Caco-2 (cell line): ENCODE measurements around the gene ZBTB43. TPM values are rescaled to one million over a fixed set of nuclear protein-coding genes. Genes with fewer than 3 reads are reported as not detected.

Source experiments
- BruUV-seq: library from RNA; stranded (reverse); fragments of 400-500 nt; replicated peaks from 2 replicates; lab custom pipeline; 2021; lab: Mats Ljungman, UMichigan
- CTCF ChIA-PET: fragments of 300-600 bp; sonication (Branson Sonifier 250); formaldehyde crosslinking; loops from one replicate; lab custom pipeline; 2022; ENCODE audit warnings: antibody characterized with exemption; lab: Charles Lee
- POLR2A ChIA-PET: fragments of 300-600 bp; sonication (Branson Sonifier 250); formaldehyde crosslinking; loops from one replicate; lab custom pipeline; 2022; ENCODE audit warnings: antibody characterized with exemption; lab: Charles Lee
- DNase-seq, 2 experiments: peaks; one replicate each; pipeline versions ENCODE4 v3.0.0 to v3.0.0-alpha.2; 2020 to 2022
- H3K27me3 ChIP-seq: replicated peaks from 2 replicates; pipeline ENCODE4 v1.6.0; 2011; ENCODE audit warnings: low read length; ENCODE audit not compliant: control insufficient read depth, insufficient read depth
- H3K36me3 ChIP-seq: 2 replicates; pipeline ENCODE4 v1.5.1; 2011; ENCODE audit warnings: low read length; ENCODE audit not compliant: control insufficient read depth, insufficient read depth
- H3K4me1 ChIP-seq: fragments of 250-450 bp; sonication (Bioruptor Pico); 2 replicates; pipeline ENCODE4 v1.5.1; 2020; ENCODE audit warnings: mild to moderate bottlenecking
- H3K4me3 ChIP-seq: 2 replicates; pipeline ENCODE4 v1.5.1; 2011; ENCODE audit warnings: low read depth, mild to moderate bottlenecking, control low read depth, low read length
- H3K9me3 ChIP-seq: fragments of 250-450 bp; sonication (Bioruptor Pico); 2 replicates; pipeline ENCODE4 v1.5.1; 2020; ENCODE audit warnings: mild to moderate bottlenecking, moderate library complexity
- H3K27ac Mint-ChIP-seq: one replicate; pipeline ENCODE4 v1.8.0; 2022; ENCODE audit warnings: mixed read lengths; ENCODE audit not compliant: unreplicated experiment
- H3K27me3 Mint-ChIP-seq: one replicate; pipeline ENCODE4 v1.8.0; 2022; ENCODE audit warnings: mixed read lengths; ENCODE audit not compliant: insufficient read depth, unreplicated experiment
- H3K36me3 Mint-ChIP-seq: one replicate; pipeline ENCODE4 v1.8.0; 2022; ENCODE audit warnings: mild to moderate bottlenecking, mixed read lengths; ENCODE audit not compliant: insufficient read depth, unreplicated experiment
- H3K4me1 Mint-ChIP-seq: one replicate; pipeline ENCODE4 v1.8.0; 2022; ENCODE audit warnings: low read depth, mixed read lengths; ENCODE audit not compliant: unreplicated experiment
- H3K4me3 Mint-ChIP-seq: one replicate; pipeline ENCODE4 v1.8.0; 2022; ENCODE audit warnings: mild to moderate bottlenecking, moderate library complexity, mixed read lengths; ENCODE audit not compliant: unreplicated experiment
- H3K9me3 Mint-ChIP-seq: one replicate; pipeline ENCODE4 v1.8.0; 2022; ENCODE audit warnings: mixed read lengths; ENCODE audit not compliant: unreplicated experiment
- CTCF ChIP-seq, 2 experiments: fragments of 200-600 bp in 1 of 2; IDR thresholded peaks; 1 replicate in 1 of 2; 2 replicates in 1 of 2; pipeline versions ENCODE4 v1.5.1 to v1.8.0; 2011 to 2022; ENCODE audit warnings: antibody characterized with exemption in 1 of 2, control low read depth in 1 of 2, inconsistent platforms in 1 of 2, low read depth in 1 of 2, low read length in 1 of 2, mild to moderate bottlenecking in 1 of 2, moderate library complexity in 1 of 2; ENCODE audit not compliant: insufficient read depth in 1 of 2, severe bottlenecking in 1 of 2, unreplicated experiment in 1 of 2
- intact Hi-C: fragments of 100-400 bp; cut with micrococcal nuclease; formaldehyde crosslinking; loops from one replicate; pipeline ENCODE4 v1.10.0; 2022; ENCODE audit not compliant: unreplicated experiment
- total RNA-seq: library from RNA; stranded (reverse); gene quantifications from 2 replicates; pipeline ENCODE4 v1.2.3, GENCODE V29; 2022

Gene ZBTB43
- total RNA-seq, 1 experiment from 2014 or later: 18.5 TPM

GRCh38 chr9:126860757-126861466 is 56.1 kb downstream of the ZBTB43 start:
- no peaks in the 10 kb centered on the region for H3K36me3 ChIP-seq
- H3K9me3 ChIP-seq: no peaks in the 10 kb centered on the region
- BruUV-seq: no TSS peak
- H3K4me1 Mint-ChIP-seq: peaks cover 16% of the 10 kb centered on the region
- intact Hi-C loops: loop anchor here (1.0 to 2.0 kb wide), 2 partner anchors 24 to 54 kb away; partner anchors contain the start of gene RALGPS1
- no peaks in the 10 kb centered on the region; the same call in 1 of the 2 replicates for H3K4me1 ChIP-seq
- ChIA-PET POLR2A (no interaction called here), CTCF (no interaction called here)
- no peaks in the 10 kb centered on the region for H3K9me3 Mint-ChIP-seq
- DNase-seq: peak in 1 of 2 experiments; percentile 57
- peak overlapping the region; percentile 84 for H3K4me3 ChIP-seq
- peaks cover 18% of the 10 kb centered on the region for H3K36me3 Mint-ChIP-seq
- no peak for TF ChIP-seq CTCF (IDR thresholded peaks at IDR 0.05; ENCODE audit: insufficient read depth in 1 of 2, low read depth in 1 of 2, low read length in 1 of 2, severe bottlenecking in 1 of 2, unreplicated experiment in 1 of 2)
- H3K4me3 Mint-ChIP-seq: peak overlapping the region; percentile 74
- H3K27ac Mint-ChIP-seq: peak overlapping the region; percentile 11
- H3K27me3 ChIP-seq: no peaks in the 10 kb centered on the region
- H3K27me3 Mint-ChIP-seq: no peaks in the 10 kb centered on the region

- Mint-ChIP-seq H3K27ac (peak overlapping the region; percentile 11), H3K27me3 (no peaks in the 10 kb centered on the region), H3K4me3 (peak overlapping the region; percentile 68), H3K9me3 (no peaks in the 10 kb centered on the region), H3K36me3 (peaks cover 26% of the 10 kb centered on the region), H3K4me1 (peaks cover 16% of the 10 kb centered on the region)
- no peak for TF ChIP-seq CTCF (IDR thresholded peaks at IDR 0.05; ENCODE audit: insufficient read depth in 1 of 2, low read depth in 1 of 2, low read length in 1 of 2, severe bottlenecking in 1 of 2, unreplicated experiment in 1 of 2)
- no TSS peak for BruUV-seq
- Histone ChIP-seq H3K36me3 (no peaks in the 10 kb centered on the region), H3K9me3 (no peaks in the 10 kb centered on the region), H3K4me1 (no peaks in the 10 kb centered on the region; the same call in 1 of the 2 replicates), H3K4me3 (peak overlapping the region; percentile 84), H3K27me3 (no peaks in the 10 kb centered on the region)
- DNase-seq: no peak
- intact Hi-C loops: loop anchor here (1.0 to 2.0 kb wide), 2 partner anchors 24 to 53 kb away; partner anchors contain the start of gene RALGPS1
- POLR2A ChIA-PET: interaction anchor here (0.6 kb wide), 1 partner anchor 179 kb away, joined by 4 read pairs; no protein-coding TSS in a partner anchor
- CTCF ChIA-PET: no interaction called here
These were observed 56.9 kb downstream of the ZBTB43 start for GRCh38 chr9:126861707-126862103.

- ChIA-PET POLR2A (interaction anchor here (0.6 kb wide), 1 partner anchor 180 kb away, joined by 4 read pairs; no protein-coding TSS in a partner anchor), CTCF (no interaction called here)
- BruUV-seq: TSS peak; percentile 29
- H3K4me3 Mint-ChIP-seq: peak overlapping the region; percentile 68
- no peaks in the 10 kb centered on the region; the same call in 1 of the 2 replicates for H3K4me1 ChIP-seq
- no peaks in the 10 kb centered on the region for H3K27me3 Mint-ChIP-seq
- H3K4me3 ChIP-seq: peak overlapping the region; percentile 84
- H3K27ac Mint-ChIP-seq: peak overlapping the region; percentile 11
- H3K9me3 Mint-ChIP-seq: no peaks in the 10 kb centered on the region
- no peaks in the 10 kb centered on the region for H3K36me3 ChIP-seq
- peaks cover 16% of the 10 kb centered on the region for H3K4me1 Mint-ChIP-seq
- no peaks in the 10 kb centered on the region for H3K27me3 ChIP-seq
- H3K36me3 Mint-ChIP-seq: peaks cover 31% of the 10 kb centered on the region
- intact Hi-C loops: no loop called here
- no peaks in the 10 kb centered on the region for H3K9me3 ChIP-seq
- DNase-seq: no peak
- TF ChIP-seq CTCF (IDR thresholded peaks at IDR 0.05; ENCODE audit: insufficient read depth in 1 of 2, low read depth in 1 of 2, low read length in 1 of 2, severe bottlenecking in 1 of 2, unreplicated experiment in 1 of 2): no peak
These were observed 57.4 kb downstream of the ZBTB43 start for GRCh38 chr9:126862104-126862761.
